Globus pallidus (tissue), 1 donor: Measurements from ENCODE around the gene UBE4B.
A peak's percentile ranks its signal among the peaks of the same experiment; 100 is the strongest.
"Not testable (repeated sequence)": the region's sequence is repeated elsewhere in the genome, so short reads cannot be mapped to it uniquely, and the experiment has no call there.

ENCODE experiments used
- DNase-seq: peaks from one replicate; pipeline ENCODE4 v3.0.0-alpha.2; 2015; ENCODE audit warnings: low spot score

Gene UBE4B

DNA sequence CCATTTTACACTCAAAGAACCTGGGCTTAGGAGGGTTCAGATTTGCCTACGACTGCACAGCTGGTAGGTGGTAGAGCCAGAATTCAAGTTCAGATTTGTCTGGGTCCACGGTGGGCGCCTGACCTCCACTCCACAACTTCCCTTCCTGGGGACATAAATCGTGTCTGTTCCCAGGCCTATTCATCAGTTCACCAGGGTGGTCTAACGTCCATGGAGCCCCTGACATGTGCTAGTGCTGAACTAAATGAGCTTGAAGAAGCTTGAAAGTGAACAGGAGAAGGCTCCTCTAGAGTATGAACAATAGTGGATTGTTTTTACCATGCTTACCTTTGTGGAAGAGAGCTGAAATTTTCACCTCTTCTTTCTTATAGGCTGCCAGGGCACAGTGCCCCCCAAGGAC lies 145.1 kb downstream of the UBE4B start:
- DNase-seq: no peak

DNA sequence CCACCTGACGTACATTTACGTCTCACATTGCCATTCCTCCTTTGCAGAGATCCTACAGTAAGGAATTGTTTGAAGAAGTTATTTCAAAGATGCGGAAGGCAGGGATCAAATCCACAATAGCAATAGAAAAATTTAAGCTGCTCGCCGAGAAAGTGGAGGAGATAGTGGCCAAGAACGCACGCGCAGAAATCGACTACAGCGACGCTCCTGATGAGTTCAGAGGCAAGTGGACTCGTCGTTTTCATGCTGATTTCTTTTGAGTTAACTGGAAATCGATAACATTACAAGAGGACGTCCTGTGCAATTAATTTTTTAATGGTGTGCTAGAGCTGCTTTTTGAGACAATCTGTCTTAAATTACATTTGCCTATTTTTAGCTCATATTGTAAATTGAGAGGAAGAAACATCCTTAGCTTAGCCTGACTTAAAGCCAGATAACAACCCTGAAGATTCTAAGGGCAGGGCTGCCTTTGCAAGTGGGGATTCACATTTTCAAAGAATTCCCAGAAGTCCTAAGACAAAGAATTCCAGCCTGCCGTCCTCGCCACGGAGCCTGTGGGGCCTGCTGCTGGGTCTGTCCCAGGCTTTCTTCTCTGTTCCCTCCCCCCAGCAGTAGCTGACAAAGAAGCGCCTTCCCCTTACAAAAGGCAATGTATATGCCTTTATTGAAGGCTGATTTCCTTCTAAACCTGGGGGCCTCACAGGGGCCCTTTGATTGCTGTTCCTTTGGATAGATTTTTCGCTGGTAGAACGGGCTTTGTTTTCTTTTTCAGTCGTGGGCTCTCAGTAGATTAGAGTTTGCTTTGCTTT lies 146.0 kb downstream of the UBE4B start:
- DNase-seq: peak; percentile 52

DNA sequence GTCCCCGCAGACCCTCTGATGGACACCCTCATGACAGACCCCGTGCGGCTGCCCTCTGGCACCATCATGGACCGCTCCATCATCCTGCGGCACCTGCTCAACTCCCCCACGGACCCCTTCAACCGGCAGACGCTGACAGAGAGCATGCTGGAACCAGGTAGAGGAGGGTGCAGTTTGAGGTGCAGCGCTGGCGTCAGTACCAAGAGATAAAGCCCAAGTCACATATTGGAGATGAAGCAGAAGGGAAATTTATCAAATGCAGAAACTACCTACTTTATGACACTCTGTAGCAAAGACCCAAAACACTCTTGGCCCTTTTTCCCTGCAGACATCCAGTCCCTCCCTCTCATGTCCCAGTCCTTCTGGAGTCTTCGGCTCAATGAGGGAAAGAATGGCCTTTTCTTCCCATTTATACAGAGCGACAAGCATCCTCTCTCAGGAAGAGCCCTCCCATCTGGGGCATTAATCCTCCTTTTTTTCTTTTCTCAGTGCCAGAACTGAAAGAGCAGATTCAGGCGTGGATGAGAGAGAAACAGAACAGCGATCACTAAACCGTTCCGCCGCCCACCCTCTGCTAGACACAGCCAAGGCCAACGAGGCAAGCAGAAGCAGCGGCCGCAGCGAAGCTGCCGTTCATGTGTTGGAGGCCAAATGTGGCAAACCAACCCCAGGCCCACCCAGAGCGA lies 146.8 kb downstream of the UBE4B start:
- peak; percentile 83 for DNase-seq

DNA sequence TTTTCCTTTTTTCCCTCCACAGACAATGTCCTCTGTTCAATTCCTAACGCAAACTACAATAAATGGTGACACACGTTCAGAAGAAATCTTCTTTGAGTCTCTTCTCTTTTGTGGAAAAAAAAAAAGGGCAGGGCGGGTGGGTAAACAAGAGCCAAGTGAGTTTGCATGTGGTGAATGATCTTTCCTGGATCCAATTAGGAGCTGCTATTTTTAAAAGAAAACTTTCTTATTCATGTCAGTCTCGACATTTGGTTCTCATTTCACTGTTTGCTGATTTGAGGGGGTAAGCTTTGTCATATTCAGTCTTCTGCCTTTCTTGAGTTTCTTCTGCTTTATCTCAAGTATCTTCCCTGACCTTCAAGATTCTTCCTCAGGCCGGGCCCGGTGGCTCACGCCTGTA lies 148.4 kb downstream of the UBE4B start:
- DNase-seq: no peak

DNA sequence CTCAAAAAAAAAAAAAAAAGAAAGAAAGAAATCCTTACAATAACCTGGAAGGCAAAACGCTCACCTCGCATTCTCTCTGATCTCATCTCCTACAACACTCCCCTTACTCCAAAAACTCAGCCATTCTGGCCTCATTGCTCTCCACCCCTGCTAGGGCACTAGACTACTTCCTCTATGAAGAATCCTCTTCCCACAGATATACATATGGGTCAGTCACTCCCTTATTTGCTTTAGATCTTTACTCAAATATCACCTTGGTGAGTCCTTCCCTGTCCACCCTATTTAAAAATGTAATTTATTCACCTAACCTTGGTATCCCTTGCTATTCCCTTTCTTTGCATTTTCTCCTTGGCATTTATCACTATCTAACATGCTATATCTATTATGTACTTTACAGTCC lies 153.0 kb downstream of the UBE4B start:
- DNase-seq: no peak

DNA sequence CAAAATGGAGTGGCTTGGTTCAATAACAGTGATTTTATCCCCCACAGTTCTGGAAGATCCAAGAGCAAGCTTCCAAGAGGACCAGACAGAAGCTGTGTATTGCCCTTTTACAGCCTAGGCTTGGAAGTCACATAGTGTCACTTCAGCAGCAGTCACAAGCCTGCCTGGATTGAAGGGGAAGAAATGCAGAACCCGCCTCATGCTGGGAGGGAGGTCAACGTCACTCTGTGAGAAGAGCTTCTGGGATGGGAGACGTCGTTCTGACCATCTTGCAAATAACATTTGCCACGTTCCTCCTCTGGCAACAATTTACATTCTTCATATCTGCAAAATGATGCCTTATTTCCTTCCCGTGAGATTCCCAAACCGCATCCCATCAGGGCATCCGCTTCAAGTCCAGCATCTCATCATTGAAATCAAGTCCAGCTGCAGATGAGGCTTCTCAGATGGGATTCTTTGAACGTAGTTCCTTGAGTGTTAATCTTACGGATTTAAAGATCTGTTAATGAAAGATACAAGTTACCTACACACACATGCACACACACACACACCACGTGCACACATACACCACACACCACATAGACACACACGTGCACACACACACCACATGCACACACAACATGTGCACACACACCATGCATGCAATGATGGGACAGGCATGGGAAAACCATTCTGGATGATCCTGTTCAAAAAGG lies 153.7 kb downstream of the UBE4B start:
- DNase-seq: no peak

DNA sequence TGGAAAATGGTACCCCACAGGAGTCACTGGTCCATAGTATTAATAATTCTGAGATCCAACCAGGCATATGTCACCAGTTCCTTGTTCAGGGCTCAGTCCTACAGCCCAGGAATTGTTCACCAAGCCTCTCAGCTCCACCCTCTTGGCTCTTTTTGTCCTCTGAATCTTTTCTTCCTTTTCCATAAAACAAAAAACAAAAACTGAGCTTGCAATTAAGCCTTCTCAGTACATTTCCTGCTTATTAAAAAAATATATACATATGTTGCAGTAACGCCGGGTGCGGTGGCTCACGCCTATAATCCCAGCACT lies 154.2 kb downstream of the UBE4B start:
- DNase-seq: no peak

DNA sequence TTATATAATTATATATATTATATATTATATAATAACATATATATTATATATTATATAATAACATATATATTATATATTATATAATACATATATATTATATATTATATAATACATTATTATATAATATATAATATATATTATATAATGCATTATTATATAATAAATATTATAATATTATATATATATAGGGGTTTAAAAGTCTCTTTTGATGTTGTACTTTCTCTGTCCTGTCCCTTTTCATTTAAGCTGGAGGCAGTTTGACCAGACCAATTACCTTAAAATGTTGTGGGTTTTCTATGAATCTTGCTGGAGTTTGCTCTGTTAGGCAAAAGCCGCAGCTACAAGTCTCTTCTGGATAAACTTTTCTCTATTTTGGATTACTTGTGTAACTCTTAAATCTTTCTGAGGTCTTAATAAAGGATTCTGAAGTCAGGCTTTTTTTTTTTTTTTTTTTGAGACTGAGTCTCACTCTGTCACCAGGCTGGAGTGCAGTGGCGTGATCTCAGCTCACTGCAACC lies 155.4 kb downstream of the UBE4B start:
- no peak for DNase-seq

DNA sequence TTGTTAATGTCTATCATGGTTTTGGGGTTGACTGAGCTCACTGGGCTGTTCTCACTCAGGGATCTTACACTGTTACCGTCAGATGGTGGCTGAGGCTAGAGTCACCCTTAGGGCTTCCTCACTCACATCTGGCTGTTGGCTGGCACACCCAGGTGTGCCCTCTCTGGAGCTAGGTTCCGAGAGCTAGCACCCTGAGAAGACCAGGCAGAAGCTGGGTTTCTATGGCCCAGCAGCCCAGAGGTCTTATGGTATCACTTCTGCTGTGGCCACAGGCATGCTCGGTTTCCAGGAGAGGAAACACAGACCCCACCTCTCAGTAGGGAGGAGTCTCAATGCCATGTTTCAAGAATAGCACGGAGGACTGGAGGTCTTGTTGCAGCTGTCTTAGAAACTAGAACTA lies 156.9 kb downstream of the UBE4B start:
- DNase-seq: no peak

DNA sequence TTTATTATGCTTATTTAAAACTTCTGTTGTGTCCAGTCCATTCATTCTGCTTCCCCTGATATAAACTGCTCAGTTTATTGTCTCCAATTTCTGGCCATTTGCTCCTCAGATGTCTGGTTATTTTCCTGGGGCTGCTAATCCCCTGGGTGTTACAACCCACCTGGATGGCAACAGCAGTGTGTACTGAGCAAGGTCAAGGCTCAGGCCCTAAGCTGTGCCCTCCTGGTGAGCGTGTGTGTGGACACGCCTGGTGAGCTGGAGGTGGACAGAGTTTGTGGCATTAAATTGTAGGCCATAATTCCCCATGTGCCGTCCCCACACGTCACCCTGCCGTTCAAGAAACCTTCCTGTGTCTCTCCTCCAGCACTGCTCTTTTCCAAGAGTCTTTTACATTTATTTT lies 159.5 kb downstream of the UBE4B start:
- no peak for DNase-seq

DNA sequence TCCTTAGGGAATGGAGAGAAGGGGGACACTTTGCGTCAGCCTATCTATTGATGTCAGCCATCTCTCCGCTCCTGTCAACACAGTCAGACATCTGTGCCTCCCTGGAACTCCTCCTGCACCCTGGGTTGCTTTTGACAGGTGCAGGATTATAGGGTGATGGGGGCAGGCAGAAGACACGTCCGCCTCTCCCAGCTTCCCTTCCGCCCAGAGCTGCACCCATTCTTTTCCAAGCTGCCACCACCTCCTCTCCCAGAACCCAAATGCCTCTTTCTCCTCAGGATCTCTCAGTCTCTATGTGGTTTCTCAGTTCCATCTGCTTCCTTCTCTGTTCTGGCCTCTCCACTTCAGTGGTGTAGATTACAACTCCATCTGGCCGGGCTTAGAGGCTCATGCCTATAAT lies 160.5 kb downstream of the UBE4B start:
- DNase-seq: no peak

DNA sequence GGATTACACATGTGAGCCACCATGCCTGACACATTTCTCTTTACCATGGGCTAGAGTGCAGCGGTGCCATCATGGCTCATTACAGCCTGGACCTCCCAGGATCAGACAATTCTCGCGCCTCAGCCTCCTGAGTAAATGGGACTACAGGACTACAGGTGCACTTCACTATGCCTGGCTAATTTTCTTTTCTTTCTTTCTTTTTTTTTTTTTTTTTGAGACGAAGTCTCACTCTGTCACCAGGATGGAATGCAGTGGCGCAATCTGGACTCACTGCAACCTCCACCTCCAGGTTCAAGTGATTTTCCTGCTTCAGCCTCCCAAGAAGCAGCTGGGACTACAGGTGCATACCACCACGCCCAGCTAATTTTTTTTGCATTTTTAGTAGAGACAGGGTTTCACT lies 162.8 kb downstream of the UBE4B start:
- no peak for DNase-seq

DNA sequence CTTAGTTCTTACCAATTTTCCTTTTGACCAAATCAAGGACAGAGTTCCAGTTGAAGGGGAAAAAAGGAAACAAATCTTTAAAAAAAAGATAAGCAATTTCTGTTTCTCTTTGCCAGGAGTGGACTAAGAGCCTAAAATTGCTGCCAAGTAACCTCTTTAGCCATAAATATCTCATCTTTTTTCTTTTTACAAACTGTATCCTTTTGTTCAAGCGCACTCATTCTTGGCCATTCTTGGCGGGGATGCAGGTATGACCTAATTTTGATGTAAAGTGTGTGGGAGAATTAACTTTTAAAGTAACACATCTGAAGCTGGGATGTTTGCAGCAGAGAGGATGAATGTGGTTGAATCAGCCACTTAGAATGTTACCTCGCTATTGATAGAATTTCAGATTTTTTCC lies 164.2 kb downstream of the UBE4B start:
- DNase-seq: no peak

DNA sequence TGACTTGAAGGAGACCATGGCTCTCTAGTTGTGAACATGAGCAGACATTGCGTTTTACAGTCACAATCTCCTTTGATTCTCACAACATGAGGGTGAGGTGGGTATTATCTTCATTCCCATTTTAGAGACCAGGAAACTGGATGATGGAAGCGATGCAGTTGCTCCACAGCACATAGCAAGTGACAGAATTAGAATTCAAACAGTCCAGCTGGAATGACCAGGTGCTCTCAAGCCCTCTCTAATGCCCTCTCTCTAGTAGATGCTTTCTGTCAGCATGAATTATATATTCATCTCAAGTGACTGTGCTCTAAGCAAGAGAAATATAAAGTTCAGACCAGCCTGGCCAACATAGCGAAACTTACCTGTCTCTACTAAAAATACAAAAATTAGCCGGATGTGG lies 167.9 kb downstream of the UBE4B start:
- DNase-seq: no peak

DNA sequence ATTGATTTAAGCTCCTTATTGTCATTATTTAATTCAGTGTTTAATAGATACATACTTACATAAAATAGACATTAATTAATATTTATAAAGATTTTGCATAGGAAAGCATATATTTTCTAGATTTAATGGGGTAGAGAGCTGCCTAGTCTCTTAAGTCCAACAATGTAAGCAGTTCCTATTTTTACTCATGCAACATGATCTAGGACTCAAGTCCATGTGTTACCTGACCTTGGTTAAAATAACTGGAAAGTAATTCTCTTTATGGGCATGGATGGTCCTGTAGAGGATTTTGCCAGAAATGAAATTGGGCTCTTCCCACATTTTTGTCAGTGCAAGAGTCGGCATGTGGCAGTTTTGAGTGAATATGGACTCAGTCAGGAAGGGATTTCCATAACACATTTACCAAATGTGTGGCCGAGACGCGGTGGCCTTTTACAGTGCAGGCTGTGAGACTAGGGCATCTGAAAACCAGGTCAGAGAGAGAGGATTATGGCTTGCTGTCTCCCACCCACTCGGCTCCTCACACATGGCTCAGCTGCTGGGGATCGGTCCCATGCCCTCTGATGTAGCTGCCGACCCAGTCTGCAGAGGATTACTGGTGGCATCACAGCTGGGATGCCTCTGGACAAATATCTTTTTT lies 171.4 kb downstream of the UBE4B start:
- no peak for DNase-seq

DNA sequence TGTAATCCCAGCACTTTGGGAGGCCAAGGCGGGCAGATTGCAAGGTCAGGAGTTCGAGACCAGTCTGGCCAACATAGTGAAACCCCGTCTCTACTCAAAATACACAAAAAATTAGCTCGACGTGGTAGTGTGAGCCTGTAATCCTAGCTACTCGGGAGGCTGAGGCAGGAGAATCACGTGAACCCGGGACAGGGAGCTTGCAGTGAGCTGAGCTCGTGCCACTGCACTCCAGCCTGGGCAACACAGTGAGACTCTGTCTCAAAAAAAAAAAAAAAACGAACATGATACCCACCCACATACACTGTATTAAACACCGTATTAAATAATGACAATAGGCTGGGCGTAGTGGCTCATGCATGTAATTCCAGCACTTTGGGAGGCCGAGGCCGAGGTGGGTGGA lies 172.4 kb downstream of the UBE4B start:
- not testable (repeated sequence) for DNase-seq

DNA sequence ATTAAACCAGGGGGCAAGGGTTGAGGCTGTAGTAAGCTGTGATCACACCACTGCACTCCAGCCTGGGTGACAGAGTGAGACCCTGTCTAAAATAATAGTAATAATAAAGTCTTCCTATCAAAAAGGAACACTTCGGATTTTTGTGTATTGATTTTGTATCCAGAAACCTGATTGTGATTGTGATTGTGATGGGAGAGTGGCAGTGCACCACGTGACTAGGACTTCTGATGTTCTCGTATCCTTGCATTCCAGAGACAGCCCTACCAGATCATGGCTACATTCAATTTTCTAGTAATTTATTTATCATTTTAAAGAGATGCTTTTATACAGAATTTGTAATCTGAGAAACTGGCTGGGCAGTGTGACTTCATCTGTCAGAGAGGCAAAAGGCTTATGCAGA lies 175.1 kb downstream of the UBE4B start:
- no peak for DNase-seq

DNA sequence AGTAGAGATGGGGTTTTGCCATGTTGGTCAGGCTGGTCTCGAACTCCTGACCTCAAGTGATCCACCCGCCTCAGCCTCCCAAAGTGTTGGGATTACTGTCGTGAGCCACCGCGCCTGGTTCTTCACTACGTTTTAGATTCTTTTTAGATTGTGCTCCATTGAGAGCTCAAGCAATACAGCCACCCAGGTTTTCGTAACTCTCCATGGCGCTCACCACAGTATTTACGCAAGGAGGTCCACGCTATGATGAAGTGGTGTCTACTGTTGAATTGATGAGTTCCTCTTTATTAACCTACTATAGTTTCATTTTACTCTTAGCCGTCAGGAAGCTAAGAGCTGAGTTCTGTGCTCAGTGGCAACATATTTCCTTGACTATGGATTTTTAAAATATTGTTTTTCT lies 175.8 kb downstream of the UBE4B start:
- no peak for DNase-seq

DNA sequence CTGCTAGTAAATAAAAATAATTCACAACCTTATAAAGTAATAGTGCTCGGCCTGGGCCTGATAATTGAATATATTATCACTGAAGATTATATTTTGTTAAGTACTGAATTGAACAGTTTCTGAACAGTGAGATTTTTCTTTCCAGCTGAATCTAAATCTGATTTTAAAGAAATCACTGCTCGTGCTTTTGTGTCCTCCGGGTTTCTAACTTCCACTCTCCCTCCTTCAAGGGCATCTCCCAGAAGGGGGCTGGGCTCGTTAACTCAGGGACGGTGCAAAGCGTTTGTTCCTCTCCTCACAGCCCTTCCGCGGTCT lies 176.8 kb downstream of the UBE4B start:
- DNase-seq: no peak

DNA sequence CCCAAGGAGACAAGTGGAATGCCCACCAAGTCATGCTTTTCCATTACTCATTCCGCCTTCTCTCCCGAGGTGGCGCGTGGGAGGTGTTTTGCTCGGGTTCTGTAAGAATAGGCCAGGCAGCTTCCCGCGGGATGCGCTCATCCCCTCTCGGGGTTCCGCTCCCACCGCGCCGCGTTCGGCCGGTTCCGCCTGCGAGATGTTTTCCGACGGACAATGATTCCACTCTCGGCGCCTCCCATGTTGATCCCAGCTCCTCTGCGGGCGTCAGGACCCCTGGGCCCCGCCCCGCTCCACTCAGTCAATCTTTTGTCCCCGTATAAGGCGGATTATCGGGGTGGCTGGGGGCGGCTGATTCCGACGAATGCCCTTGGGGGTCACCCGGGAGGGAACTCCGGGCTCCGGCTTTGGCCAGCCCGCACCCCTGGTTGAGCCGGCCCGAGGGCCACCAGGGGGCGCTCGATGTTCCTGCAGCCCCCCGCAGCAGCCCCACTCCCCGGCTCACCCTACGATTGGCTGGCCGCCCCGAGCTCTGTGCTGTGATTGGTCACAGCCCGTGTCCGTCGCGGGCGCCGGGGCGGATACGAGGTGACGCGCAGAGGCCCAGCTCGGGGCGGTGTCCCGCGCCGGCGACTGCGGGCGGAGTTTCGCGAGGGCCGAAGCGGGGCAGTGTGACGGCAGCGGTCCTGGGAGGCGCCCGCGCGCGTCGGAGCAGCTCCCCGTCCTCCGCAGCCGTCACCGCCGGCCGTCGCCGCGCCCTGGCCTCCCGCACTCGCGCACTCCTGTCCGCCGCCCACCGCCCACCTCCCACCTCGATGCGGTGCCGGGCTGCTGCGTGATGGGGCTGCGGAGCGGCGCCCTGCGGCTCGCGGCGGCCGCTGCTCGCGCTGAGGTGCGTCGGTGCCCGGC lies 177.4 kb downstream of the UBE4B start, which contains the start of gene KIF1B:
Gene KIF1B, plus strand, starts transcription at position 666 of the 906 bp plus-strand sequence. CDS start 21,759 bp downstream, outside the sequence.
- DNase-seq: peak; percentile 98
